Ramos (cell line): ENCODE data around the gene OPN4.

Experiments used
- in situ Hi-C: fragments of 300-500 bp; cut with MboI; formaldehyde crosslinking; loops from one replicate; pipeline ENCODE4 v1.14.3; 2022; ENCODE audit warnings: low sequenced_read_pairs; ENCODE audit not compliant: unreplicated experiment

The OPN4 gene

GRCh38 chr10:86646933-86647332 lies 7.4 kb upstream of the OPN4 start:
- in situ Hi-C loops = no loop called here

DNA sequence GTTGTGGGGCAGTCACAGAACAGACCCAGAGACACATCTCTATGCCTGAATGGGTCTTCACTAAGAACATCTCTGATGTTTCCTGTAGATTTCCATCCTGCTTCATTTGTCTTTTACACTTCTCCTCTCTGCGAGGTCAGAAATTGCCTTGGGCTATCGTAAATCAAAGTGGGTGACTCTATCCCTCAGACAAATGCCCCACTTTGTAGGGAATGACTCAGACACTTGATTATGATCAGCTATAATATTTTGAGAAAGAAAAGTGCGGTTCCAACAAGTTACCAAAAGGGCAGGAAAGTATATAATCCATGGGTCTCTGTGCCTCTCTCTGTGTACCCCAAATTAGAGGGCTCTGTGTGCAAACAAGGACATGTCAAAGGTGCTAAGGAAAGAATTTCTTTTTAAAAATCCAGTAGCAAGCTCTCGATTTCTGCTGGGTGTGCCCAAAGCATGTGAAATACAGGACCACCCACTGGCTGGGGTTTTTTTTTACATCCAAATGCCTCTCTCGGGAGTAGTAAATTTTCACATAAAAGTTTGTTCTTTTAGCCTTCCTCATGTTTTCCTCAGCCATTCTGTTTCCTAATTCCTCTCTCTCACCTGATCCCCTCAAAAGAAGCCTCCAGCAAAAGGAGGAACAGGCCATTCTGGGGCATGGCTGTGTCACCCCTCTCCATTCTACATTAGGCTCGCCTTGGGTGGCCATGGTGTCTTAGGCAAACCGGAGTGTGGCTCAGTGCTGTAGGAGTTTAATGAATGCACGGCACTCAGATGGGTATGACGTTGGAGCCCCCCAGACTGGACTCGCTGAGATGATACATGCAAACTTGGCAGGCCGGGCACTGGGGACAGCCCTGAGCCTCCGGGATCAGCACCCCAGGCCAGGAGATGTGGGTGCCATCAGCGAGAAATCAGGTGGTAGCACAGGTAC lies 6.3 kb upstream of the OPN4 start:
- in situ Hi-C loops = no loop called here

DNA sequence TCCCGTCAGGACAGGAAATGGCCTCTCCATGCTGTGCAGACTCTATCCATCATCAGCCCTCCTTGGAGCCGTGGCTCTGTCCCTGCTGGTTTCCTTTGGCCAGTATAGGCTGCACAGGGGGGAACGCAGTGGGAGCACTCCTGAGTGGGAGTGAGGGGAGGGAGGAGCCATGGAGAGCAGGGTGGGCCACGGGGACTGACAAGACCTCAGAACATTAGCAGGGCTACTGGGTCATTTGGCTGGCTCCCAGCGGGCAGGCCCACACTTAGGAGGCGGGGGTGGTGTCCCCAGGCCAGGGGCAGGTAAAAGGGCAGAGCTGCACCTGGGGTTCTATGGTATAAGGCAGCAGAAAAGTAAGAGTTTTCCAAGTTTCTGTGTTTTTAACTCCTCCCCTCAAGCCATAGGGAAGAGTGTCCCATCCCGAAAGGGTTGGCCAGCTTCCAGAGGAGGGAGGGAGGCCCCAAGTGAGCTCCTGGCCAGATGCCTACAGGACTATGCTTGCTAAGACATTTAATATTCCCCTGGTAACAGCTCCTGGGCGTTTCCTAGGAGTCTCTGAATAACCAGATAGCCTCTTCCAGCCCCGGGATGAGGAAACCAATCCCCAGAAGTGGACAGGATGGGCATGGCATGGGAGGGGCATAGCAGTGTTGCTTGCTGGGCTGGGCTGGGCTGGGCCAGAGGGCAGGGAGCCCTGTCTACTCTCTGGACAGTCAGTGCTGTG lies 5.5 kb upstream of the OPN4 start:
- in situ Hi-C loops = no loop called here

DNA sequence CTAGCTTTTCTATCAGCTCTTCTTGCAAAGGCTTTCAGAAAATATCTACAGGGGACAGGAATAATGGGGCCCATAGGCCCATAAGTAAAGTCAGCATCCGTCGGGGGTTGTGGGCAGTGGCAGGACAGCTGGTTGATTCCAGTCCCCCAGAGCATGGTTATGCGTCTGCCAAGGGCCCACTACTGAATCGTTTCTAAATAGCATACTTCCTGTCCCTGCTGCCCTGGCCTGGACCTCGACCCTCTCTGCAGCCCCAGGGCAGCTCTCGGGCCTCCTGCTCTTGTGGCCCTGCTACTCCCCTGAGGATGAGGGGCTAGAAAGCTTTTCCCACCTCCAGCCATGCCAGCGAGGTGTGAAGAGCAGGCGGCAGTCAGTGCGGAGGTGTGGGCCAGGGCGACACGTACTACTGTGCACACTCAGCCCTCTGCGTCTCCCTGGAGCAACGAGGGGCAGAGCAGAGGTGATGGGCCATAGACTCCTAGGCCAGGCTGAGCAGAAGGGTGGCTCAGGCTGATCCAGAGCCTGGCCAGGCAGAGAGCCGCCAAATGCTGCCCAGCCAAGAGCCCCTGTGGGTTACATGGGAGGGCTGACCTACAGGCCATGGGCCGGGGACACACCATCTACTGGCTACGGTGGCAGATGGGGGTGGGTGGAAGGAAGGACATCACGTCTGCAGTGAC lies 4.7 kb upstream of the OPN4 start:
- in situ Hi-C loops = no loop called here

DNA sequence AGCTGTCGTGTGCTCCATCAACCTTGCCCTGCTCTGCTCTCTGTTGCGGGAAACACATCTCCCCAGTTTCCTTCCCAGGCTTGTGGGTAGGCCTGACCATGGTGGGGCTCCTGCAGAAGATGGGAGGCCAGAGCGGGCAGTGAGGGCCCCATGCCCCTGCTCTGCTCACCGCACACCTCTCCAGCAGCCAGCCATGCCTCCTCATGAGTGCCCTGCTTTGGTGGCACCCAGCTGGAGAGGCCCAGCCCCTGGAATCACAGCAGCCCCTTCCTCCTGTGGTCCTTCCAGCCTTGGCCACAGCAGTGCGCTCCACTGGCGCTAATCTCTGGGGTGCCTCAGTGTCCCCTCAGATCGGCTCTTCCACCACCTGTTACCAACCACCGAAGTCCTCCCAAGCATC lies 4.2 kb upstream of the OPN4 start:
- in situ Hi-C loops = no loop called here

DNA sequence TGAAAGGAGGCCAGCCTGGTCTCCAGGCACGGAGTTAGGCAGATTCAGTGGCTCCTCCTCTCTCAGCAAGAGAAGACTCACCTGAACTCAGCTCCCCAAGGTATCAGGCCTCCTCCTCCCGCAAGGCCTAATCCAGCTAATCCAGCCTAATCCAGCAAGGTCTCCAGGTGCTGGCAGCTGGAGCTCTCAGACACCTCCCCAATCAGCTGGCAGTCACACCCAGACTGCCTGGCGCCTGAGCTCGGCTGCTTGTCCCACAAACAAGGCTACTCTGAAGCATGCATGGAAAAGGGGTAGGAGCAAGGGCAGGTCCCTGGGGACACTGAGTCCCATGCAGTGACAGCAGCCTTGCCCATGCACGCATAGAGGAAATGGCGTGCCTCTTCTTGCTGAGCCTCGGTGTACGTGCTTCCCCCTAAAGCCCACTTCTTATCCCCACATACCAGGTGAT lies 3.3 kb upstream of the OPN4 start:
- in situ Hi-C loops = no loop called here

DNA sequence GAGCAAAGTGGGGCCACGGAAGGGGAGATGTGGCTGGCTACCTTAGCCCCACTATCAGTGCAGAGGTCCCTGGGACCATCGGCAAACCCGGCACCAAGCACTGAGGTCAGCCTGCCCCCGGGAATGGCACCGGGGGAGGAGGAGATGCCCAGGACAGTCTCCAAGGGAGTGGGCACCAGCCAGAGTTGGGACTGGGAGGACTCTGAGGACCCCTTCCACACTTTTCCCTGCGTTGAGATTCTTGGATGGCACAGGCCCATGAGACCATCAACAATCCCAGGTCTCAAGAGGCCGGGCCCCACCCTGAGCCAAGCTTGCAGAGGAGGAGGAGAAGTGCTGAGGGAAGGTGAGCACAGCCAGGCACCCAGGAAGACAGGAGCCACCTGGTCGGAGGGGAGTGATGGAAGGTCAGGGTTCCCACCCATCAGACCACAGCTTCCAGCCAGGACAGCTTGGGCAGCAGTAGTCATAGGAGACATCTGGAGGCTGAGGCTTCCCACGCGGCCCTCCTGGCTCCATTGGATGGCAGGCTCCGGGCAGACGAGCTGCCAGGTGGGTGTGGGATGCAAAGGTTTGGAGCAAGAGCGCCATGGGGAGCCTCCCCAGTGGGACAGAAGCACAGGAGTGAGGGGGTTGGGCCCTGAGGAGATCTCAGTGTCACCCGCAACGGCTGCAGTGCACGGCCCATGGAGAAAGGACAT lies 2.6 kb upstream of the OPN4 start:
- in situ Hi-C loops = no loop called here

- in situ Hi-C loops = no loop called here
Measured at GRCh38 chr10:86652361-86653202, 1.8 kb upstream of the OPN4 start.

GRCh38 chr10:86653379-86653778 lies 968 bp upstream of the OPN4 start:
- in situ Hi-C loops = no loop called here

GRCh38 chr10:86653987-86654386 lies 360 bp upstream of the OPN4 start:
- in situ Hi-C loops = no loop called here

GRCh38 chr10:86655173-86655540 lies 810 bp downstream of the OPN4 start:
- in situ Hi-C loops = no loop called here

DNA sequence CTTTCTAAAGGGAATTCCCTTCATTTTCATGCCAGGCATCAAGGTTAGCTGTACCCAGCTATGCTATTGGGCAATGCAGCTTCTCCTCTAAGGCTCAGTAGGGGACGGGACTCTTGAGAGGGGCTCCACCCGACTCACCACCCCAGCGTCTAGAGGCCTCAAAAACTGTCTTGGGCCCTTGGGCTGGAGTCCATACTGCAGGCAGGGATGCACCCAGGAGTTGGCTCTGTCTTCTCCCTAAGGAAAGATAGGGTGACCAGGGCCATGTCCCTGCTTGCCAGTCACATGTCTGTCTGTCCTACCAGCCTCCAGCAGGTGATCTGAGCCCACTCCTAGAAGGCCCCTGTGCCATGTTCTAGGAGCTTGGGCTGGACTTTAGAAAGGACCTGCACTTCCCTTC lies 1.2 kb downstream of the OPN4 start:
- in situ Hi-C loops = no loop called here

GRCh38 chr10:86657011-86657395 lies 2.7 kb downstream of the OPN4 start:
- in situ Hi-C loops = no loop called here

DNA sequence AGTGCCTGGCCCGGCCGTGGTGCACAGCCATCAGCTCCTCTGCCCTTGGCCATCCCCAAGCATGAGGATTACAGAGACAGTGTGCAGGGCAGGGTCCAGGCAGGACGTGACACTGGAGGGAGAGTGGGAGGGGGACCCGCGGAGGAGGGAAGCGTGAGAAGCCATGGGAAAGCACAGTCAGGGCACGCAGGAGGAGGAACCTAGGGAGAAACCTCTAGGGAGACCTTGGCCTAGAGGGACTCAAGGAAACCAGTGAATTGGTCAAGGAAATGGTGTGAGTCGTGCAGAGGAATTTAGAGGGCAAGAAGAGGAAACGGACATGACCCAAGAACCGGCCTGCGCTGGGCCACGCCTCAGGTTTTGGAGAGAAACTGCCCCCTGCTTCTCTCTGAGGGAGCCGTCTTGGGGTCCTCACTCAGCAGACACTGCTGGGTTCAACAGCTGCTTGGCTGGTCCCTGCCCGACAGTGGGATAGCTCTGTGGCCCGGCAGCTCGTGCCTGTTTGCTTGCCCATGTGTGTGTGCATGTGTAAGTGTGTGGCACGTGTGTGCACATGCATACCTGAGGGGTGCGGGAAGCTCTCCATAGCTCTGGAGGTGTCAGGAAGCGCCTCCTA lies 3.2 kb downstream of the OPN4 start:
- in situ Hi-C loops = no loop called here

DNA sequence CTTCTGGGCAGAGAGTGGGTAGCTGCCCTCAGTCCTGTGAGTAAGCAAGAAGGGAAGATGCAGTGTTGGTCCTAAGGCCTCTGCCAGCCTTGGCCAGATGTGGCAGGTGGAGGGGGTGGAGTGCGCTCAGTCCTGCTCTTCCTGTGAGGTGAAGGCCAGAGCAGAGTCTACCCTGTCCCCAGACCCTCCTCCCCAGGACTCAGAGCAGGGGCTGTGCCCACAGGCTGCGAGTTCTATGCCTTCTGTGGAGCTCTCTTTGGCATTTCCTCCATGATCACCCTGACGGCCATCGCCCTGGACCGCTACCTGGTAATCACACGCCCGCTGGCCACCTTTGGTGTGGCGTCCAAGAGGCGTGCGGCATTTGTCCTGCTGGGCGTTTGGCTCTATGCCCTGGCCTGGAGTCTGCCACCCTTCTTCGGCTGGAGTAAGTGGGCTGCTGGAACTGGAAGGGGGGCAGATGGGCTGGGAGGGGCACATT lies 4.0 kb downstream of the OPN4 start:
- in situ Hi-C loops = no loop called here

DNA sequence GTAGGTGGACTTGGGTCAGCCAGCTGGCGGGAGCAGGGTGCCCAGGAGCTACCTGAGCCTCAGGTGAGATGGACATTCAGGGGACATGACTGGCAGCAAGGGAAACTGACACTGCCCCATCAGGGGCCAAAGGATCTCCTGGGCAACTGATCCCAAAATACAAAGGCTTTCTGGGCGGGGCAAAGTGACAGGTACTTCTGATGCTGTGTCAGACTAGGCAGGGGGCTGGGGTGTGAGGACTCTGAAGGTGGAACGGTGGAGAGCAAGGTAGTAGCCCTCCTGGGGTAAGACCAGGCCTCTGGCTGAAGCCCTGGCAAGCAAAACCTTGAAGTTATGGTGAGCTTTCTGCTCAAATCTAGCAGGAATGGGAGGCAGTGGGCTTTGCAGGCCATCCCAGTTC lies 4.4 kb downstream of the OPN4 start:
- in situ Hi-C loops = no loop called here

DNA sequence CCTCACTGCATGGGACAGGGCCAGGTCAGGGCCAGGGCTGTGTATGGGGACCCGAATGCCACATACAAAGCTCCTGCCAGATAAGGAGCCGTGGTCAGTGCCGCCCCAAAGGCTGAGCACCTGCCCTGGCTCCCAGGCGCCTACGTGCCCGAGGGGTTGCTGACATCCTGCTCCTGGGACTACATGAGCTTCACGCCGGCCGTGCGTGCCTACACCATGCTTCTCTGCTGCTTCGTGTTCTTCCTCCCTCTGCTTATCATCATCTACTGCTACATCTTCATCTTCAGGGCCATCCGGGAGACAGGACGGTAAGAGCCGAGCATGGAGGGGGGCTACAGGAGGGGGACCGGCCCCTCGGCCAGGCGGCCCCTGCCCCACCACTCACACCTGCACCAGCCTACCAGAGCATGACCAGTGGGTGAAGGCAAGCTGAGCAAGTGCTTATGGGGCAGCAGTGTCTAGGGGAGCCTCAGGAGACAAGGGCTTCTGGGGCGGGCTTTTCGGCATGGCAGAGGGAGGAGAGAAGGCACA lies 4.9 kb downstream of the OPN4 start:
- in situ Hi-C loops = no loop called here

GRCh38 chr10:86659721-86660453 lies 5.5 kb downstream of the OPN4 start:
- in situ Hi-C loops = no loop called here
